WTC11 (cell line): ENCODE data around the gene FRAT2. TPM values are rescaled to one million over a fixed set of nuclear protein-coding genes. Genes with fewer than 3 reads are reported as not detected.
A peak's percentile ranks its signal among the peaks of the same experiment; 100 is the strongest.

Experiments used
- CBFB ChIP-seq: sonication (generic); formaldehyde crosslinking; IDR thresholded peaks from 2 replicates; pipeline ENCODE4 v1.8.1; 2022; ENCODE audit warnings: mild to moderate bottlenecking, low read depth, missing genetic modification reagents
- EMX1 ChIP-seq: fragments of 250-450 bp; sonication (Bioruptor Pico); IDR thresholded peaks from 2 replicates; pipeline ENCODE4 v1.8.0; 2021; ENCODE audit warnings: mild to moderate bottlenecking
- ETV6 ChIP-seq: sonication (generic); formaldehyde crosslinking; IDR thresholded peaks from 2 replicates; pipeline ENCODE4 v1.8.1; 2022; ENCODE audit warnings: mild to moderate bottlenecking, missing genetic modification reagents
- HMGA2 ChIP-seq: fragments of 250-450 bp; sonication (Bioruptor Pico); IDR thresholded peaks from 2 replicates; pipeline ENCODE4 v1.4.0; 2021; ENCODE audit warnings: mild to moderate bottlenecking, moderate library complexity
- MYBL2 ChIP-seq: sonication (generic); formaldehyde crosslinking; IDR thresholded peaks from 2 replicates; pipeline ENCODE4 v1.8.1; 2023; ENCODE audit warnings: mild to moderate bottlenecking, moderate library complexity, missing genetic modification reagents
- NFE2L1 ChIP-seq: sonication (generic); formaldehyde crosslinking; IDR thresholded peaks from 2 replicates; pipeline ENCODE4 v1.8.1; 2023; ENCODE audit warnings: missing genetic modification reagents
- PRRX2 ChIP-seq: fragments of 250-450 bp; sonication (Bioruptor Pico); IDR thresholded peaks from 2 replicates; pipeline ENCODE4 v1.8.0; 2021; ENCODE audit warnings: mild to moderate bottlenecking
- SMAD3 ChIP-seq: sonication (generic); formaldehyde crosslinking; IDR thresholded peaks from 2 replicates; pipeline ENCODE4 v1.8.0; 2022; ENCODE audit warnings: missing genetic modification reagents, mild to moderate bottlenecking, borderline replicate concordance
- SOX15 ChIP-seq: fragments of 250-450 bp; sonication (Bioruptor Pico); IDR thresholded peaks from 2 replicates; pipeline ENCODE4 v1.9.0; 2021; ENCODE audit warnings: mild to moderate bottlenecking
- SP1 ChIP-seq: sonication (generic); formaldehyde crosslinking; conservative IDR thresholded peaks from 2 replicates; pipeline ENCODE4 v1.8.1; 2022; ENCODE audit warnings: missing genetic modification reagents
- TCF7 ChIP-seq: sonication (generic); formaldehyde crosslinking; IDR thresholded peaks from 2 replicates; pipeline ENCODE4 v1.8.0; 2022; ENCODE audit warnings: mild to moderate bottlenecking, low read depth, missing genetic modification reagents, moderate library complexity
- ZNF138 ChIP-seq: sonication (generic); formaldehyde crosslinking; conservative IDR thresholded peaks from 2 replicates; pipeline ENCODE4 v1.8.1; 2022; ENCODE audit warnings: mild to moderate bottlenecking, moderate library complexity, missing genetic modification reagents
- ZNF263 ChIP-seq: sonication (generic); formaldehyde crosslinking; IDR thresholded peaks from 2 replicates; pipeline ENCODE4 v1.8.1; 2022; ENCODE audit warnings: low read depth, mild to moderate bottlenecking, moderate library complexity, missing genetic modification reagents
- ZNF317 ChIP-seq: sonication (generic); formaldehyde crosslinking; IDR thresholded peaks from 2 replicates; pipeline ENCODE4 v1.8.1; 2023; ENCODE audit warnings: low read depth, mild to moderate bottlenecking, moderate library complexity, missing genetic modification reagents, borderline replicate concordance
- total RNA-seq: library from RNA; stranded (reverse); gene quantifications from 3 replicates; pipeline ENCODE4 v1.2.3, GENCODE V29; 2021
- TF ChIP-seq, protein P1 (sequence below): sonication (generic); formaldehyde crosslinking; IDR thresholded peaks from 2 replicates; pipeline ENCODE4 v1.8.1; 2022; ENCODE audit warnings: low read depth, mild to moderate bottlenecking, moderate library complexity, missing genetic modification reagents, borderline replicate concordance
- TF ChIP-seq, protein P2 (sequence below): sonication (generic); formaldehyde crosslinking; IDR thresholded peaks from 2 replicates; pipeline ENCODE4 v1.8.1; 2023; ENCODE audit warnings: mild to moderate bottlenecking, missing genetic modification reagents
- TF ChIP-seq, protein P3 (sequence below): sonication (generic); formaldehyde crosslinking; IDR thresholded peaks from 2 replicates; pipeline ENCODE4 v1.8.0; 2022; ENCODE audit warnings: mild to moderate bottlenecking, missing genetic modification reagents
- TF ChIP-seq, protein P4 (sequence below): sonication (generic); formaldehyde crosslinking; IDR thresholded peaks from 2 replicates; pipeline ENCODE4 v1.8.0; 2022; ENCODE audit warnings: mild to moderate bottlenecking, missing genetic modification reagents
- TF ChIP-seq, protein P5 (sequence below): sonication (generic); formaldehyde crosslinking; IDR thresholded peaks from 2 replicates; pipeline ENCODE4 v1.8.1; 2022; ENCODE audit warnings: mild to moderate bottlenecking, missing genetic modification reagents, moderate library complexity, borderline replicate concordance
- TF ChIP-seq, protein P6 (sequence below): sonication (generic); formaldehyde crosslinking; IDR thresholded peaks from 2 replicates; pipeline ENCODE4 v1.8.0; 2023; ENCODE audit warnings: mild to moderate bottlenecking, missing genetic modification reagents
- TF ChIP-seq, protein P7 (sequence below): sonication (generic); formaldehyde crosslinking; IDR thresholded peaks from 2 replicates; pipeline ENCODE4 v1.8.0; 2022; ENCODE audit warnings: mild to moderate bottlenecking, missing genetic modification reagents
- TF ChIP-seq, protein P8 (sequence below): sonication (generic); formaldehyde crosslinking; IDR thresholded peaks from 2 replicates; pipeline ENCODE4 v1.8.0; 2022; ENCODE audit warnings: mild to moderate bottlenecking, missing genetic modification reagents
- TF ChIP-seq, protein P9 (sequence below): fragments of 200-600 bp; IDR thresholded peaks from 2 replicates; pipeline ENCODE4 v1.8.0; 2022; ENCODE audit warnings: antibody characterized with exemption
- TF ChIP-seq, protein P10 (sequence below): fragments of 250-450 bp; sonication (Bioruptor Pico); IDR thresholded peaks from 2 replicates; pipeline ENCODE4 v1.9.0; 2021; ENCODE audit warnings: moderate library complexity, mild to moderate bottlenecking, inconsistent platforms, borderline replicate concordance

FRAT2 gene
- total RNA-seq, 1 experiment from 2014 or later = 48.2 TPM

DNA sequence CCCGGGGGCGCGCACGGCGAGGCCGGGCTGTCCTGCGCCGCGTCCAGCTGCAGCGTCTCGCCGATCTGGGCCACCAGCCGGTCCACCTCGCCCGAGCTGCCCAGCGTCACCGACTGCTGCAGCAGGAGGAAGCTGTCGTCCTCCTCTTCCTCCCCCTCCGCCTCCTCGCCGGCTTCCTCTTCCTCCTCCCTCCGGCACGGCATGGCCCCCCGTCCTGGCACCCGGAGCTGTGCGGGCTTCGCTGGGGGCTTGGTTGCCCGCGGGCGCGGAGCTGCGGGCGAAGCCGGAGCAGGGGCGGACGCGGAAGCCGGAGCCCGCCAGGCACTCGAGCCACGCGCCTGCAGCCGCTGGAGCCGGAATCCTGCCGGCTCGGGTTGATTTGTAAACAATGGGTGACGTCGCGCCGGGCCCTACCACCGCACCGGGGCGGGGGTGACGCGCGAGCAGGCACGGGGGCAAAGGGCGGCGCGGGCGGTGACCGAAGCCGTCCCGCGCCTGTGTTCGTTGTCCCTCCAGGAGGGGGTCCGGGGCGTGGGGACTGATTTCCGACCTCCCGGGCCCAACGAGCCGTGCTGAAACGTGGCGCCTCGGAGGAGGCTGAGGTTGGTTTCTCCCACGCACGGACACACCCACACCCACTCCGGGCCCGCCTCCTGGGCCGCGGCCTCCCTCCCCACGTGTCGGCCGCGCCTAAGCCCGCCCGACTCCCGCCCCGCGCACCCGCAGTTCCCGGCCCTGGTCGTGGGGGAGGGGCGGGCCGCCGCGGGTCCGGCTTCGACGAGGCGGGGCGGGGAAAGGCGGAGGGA is at the start of gene FRAT2 (continued):
- peak; percentile 45; the same call in 1 of the 2 replicates for TF ChIP-seq NFE2L1 (CRISPR knock-in tag)
- TF ChIP-seq, protein P1, sequence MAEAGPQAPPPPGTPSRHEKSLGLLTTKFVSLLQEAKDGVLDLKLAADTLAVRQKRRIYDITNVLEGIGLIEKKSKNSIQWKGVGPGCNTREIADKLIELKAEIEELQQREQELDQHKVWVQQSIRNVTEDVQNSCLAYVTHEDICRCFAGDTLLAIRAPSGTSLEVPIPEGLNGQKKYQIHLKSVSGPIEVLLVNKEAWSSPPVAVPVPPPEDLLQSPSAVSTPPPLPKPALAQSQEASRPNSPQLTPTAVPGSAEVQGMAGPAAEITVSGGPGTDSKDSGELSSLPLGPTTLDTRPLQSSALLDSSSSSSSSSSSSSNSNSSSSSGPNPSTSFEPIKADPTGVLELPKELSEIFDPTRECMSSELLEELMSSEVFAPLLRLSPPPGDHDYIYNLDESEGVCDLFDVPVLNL (CRISPR knock-in tag) = 0 out of 2 replicates have a peak, but pooled peaks have one; percentile 21
- TF ChIP-seq, protein P2, sequence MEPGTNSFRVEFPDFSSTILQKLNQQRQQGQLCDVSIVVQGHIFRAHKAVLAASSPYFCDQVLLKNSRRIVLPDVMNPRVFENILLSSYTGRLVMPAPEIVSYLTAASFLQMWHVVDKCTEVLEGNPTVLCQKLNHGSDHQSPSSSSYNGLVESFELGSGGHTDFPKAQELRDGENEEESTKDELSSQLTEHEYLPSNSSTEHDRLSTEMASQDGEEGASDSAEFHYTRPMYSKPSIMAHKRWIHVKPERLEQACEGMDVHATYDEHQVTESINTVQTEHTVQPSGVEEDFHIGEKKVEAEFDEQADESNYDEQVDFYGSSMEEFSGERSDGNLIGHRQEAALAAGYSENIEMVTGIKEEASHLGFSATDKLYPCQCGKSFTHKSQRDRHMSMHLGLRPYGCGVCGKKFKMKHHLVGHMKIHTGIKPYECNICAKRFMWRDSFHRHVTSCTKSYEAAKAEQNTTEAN = peak; percentile 69; the same call in 1 of the 2 replicates
- TF ChIP-seq PRRX2 (CRISPR knock-in tag) = no peak
- no peak for TF ChIP-seq HMGA2 (CRISPR knock-in tag)
- TF ChIP-seq, protein P3, sequence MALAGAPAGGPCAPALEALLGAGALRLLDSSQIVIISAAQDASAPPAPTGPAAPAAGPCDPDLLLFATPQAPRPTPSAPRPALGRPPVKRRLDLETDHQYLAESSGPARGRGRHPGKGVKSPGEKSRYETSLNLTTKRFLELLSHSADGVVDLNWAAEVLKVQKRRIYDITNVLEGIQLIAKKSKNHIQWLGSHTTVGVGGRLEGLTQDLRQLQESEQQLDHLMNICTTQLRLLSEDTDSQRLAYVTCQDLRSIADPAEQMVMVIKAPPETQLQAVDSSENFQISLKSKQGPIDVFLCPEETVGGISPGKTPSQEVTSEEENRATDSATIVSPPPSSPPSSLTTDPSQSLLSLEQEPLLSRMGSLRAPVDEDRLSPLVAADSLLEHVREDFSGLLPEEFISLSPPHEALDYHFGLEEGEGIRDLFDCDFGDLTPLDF = 0 out of 2 replicates have a peak, but pooled peaks have one; percentile 39
- TF ChIP-seq, protein P4, sequence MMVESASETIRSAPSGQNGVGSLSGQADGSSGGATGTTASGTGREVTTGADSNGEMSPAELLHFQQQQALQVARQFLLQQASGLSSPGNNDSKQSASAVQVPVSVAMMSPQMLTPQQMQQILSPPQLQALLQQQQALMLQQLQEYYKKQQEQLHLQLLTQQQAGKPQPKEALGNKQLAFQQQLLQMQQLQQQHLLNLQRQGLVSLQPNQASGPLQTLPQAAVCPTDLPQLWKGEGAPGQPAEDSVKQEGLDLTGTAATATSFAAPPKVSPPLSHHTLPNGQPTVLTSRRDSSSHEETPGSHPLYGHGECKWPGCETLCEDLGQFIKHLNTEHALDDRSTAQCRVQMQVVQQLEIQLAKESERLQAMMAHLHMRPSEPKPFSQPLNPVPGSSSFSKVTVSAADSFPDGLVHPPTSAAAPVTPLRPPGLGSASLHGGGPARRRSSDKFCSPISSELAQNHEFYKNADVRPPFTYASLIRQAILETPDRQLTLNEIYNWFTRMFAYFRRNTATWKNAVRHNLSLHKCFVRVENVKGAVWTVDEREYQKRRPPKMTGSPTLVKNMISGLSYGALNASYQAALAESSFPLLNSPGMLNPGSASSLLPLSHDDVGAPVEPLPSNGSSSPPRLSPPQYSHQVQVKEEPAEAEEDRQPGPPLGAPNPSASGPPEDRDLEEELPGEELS (CRISPR knock-in tag) = peak; percentile 39; the same call in 1 of the 2 replicates
- TF ChIP-seq CBFB (CRISPR knock-in tag) = no peak
- TF ChIP-seq, protein P5, sequence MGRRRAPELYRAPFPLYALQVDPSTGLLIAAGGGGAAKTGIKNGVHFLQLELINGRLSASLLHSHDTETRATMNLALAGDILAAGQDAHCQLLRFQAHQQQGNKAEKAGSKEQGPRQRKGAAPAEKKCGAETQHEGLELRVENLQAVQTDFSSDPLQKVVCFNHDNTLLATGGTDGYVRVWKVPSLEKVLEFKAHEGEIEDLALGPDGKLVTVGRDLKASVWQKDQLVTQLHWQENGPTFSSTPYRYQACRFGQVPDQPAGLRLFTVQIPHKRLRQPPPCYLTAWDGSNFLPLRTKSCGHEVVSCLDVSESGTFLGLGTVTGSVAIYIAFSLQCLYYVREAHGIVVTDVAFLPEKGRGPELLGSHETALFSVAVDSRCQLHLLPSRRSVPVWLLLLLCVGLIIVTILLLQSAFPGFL (CRISPR knock-in tag) = no peak
- no peak for TF ChIP-seq ZNF317
- TF ChIP-seq MYBL2 (CRISPR knock-in tag) = peak; percentile 76; the same call in 1 of the 2 replicates
- TF ChIP-seq, protein P6, sequence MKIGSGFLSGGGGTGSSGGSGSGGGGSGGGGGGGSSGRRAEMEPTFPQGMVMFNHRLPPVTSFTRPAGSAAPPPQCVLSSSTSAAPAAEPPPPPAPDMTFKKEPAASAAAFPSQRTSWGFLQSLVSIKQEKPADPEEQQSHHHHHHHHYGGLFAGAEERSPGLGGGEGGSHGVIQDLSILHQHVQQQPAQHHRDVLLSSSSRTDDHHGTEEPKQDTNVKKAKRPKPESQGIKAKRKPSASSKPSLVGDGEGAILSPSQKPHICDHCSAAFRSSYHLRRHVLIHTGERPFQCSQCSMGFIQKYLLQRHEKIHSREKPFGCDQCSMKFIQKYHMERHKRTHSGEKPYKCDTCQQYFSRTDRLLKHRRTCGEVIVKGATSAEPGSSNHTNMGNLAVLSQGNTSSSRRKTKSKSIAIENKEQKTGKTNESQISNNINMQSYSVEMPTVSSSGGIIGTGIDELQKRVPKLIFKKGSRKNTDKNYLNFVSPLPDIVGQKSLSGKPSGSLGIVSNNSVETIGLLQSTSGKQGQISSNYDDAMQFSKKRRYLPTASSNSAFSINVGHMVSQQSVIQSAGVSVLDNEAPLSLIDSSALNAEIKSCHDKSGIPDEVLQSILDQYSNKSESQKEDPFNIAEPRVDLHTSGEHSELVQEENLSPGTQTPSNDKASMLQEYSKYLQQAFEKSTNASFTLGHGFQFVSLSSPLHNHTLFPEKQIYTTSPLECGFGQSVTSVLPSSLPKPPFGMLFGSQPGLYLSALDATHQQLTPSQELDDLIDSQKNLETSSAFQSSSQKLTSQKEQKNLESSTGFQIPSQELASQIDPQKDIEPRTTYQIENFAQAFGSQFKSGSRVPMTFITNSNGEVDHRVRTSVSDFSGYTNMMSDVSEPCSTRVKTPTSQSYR = peak; percentile 78; the same call in 1 of the 2 replicates
- TF ChIP-seq EMX1 (CRISPR knock-in tag) = 0 out of 2 replicates have a peak, but pooled peaks have one; percentile 46
- TF ChIP-seq TCF7 (CRISPR knock-in tag) = peak; percentile 30; the same call in 1 of the 2 replicates
- TF ChIP-seq ZNF138 (CRISPR knock-in tag) = 0 out of 2 replicates have a peak, but pooled peaks have one; percentile 41
- TF ChIP-seq, protein P7, sequence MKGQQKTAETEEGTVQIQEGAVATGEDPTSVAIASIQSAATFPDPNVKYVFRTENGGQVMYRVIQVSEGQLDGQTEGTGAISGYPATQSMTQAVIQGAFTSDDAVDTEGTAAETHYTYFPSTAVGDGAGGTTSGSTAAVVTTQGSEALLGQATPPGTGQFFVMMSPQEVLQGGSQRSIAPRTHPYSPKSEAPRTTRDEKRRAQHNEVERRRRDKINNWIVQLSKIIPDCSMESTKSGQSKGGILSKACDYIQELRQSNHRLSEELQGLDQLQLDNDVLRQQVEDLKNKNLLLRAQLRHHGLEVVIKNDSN (CRISPR knock-in tag) = 0 out of 2 replicates have a peak, but pooled peaks have one; percentile 22
- peak; percentile 31; the same call in 1 of the 2 replicates for TF ChIP-seq ETV6
- no peak for TF ChIP-seq SMAD3 (CRISPR knock-in tag)
- TF ChIP-seq ZNF263 (CRISPR knock-in tag) = peak; percentile 68
- peak; percentile 88 for TF ChIP-seq SP1
- TF ChIP-seq SOX15 (CRISPR knock-in tag) = no peak
- TF ChIP-seq, protein P8, sequence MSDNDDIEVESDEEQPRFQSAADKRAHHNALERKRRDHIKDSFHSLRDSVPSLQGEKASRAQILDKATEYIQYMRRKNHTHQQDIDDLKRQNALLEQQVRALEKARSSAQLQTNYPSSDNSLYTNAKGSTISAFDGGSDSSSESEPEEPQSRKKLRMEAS = peak; percentile 84
- TF ChIP-seq, protein P9, sequence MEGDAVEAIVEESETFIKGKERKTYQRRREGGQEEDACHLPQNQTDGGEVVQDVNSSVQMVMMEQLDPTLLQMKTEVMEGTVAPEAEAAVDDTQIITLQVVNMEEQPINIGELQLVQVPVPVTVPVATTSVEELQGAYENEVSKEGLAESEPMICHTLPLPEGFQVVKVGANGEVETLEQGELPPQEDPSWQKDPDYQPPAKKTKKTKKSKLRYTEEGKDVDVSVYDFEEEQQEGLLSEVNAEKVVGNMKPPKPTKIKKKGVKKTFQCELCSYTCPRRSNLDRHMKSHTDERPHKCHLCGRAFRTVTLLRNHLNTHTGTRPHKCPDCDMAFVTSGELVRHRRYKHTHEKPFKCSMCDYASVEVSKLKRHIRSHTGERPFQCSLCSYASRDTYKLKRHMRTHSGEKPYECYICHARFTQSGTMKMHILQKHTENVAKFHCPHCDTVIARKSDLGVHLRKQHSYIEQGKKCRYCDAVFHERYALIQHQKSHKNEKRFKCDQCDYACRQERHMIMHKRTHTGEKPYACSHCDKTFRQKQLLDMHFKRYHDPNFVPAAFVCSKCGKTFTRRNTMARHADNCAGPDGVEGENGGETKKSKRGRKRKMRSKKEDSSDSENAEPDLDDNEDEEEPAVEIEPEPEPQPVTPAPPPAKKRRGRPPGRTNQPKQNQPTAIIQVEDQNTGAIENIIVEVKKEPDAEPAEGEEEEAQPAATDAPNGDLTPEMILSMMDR = no peak
- TF ChIP-seq, protein P10, sequence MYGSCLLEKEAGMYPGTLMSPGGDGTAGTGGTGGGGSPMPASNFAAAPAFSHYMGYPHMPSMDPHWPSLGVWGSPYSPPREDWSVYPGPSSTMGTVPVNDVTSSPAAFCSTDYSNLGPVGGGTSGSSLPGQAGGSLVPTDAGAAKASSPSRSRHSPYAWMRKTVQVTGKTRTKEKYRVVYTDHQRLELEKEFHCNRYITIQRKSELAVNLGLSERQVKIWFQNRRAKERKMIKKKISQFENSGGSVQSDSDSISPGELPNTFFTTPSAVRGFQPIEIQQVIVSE (CRISPR knock-in tag) = no peak
